Measurements from ENCODE around the gene FAM111A. TPM values are rescaled to one million over a fixed set of nuclear protein-coding genes. Genes with fewer than 3 reads are reported as not detected.

Gene FAM111A
- total RNA-seq, 1 donor from 2014 or later, result 40.8 TPM

DNA sequence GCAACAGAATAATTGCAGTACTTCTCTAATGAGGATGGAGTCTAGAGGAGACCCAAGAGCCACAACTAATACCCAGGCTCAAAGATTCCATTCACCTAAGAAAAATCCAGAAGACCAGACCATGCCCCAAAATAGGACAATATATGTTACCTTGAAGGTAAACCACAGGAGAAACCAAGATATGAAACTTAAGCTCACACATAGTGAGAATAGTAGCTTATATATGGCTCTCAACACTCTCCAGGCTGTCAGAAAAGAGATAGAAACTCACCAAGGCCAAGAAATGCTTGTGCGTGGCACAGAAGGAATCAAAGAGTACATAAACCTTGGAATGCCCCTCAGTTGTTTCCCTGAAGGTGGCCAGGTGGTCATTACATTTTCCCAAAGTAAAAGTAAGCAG lies 9.1 kb downstream of the FAM111A start:
- Mint-ChIP-seq H3K36me3 (peaks cover 26% of the 10 kb centered on the region), H3K4me1 (no peaks in the 10 kb centered on the region), H3K27ac (no peak overlapping the region), H3K4me3 (no peak overlapping the region), H3K9me3 (no peaks in the 10 kb centered on the region), H3K27me3 (ENCODE audit: low read depth) (no peaks in the 10 kb centered on the region)
- TF ChIP-seq, protein P1, sequence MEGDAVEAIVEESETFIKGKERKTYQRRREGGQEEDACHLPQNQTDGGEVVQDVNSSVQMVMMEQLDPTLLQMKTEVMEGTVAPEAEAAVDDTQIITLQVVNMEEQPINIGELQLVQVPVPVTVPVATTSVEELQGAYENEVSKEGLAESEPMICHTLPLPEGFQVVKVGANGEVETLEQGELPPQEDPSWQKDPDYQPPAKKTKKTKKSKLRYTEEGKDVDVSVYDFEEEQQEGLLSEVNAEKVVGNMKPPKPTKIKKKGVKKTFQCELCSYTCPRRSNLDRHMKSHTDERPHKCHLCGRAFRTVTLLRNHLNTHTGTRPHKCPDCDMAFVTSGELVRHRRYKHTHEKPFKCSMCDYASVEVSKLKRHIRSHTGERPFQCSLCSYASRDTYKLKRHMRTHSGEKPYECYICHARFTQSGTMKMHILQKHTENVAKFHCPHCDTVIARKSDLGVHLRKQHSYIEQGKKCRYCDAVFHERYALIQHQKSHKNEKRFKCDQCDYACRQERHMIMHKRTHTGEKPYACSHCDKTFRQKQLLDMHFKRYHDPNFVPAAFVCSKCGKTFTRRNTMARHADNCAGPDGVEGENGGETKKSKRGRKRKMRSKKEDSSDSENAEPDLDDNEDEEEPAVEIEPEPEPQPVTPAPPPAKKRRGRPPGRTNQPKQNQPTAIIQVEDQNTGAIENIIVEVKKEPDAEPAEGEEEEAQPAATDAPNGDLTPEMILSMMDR (IDR thresholded peaks at IDR 0.05; ENCODE audit: unreplicated experiment), result no peak
- no peak for DNase-seq (ENCODE audit: low spot score in 2 of 2, unreplicated experiment in 2 of 2)

DNA sequence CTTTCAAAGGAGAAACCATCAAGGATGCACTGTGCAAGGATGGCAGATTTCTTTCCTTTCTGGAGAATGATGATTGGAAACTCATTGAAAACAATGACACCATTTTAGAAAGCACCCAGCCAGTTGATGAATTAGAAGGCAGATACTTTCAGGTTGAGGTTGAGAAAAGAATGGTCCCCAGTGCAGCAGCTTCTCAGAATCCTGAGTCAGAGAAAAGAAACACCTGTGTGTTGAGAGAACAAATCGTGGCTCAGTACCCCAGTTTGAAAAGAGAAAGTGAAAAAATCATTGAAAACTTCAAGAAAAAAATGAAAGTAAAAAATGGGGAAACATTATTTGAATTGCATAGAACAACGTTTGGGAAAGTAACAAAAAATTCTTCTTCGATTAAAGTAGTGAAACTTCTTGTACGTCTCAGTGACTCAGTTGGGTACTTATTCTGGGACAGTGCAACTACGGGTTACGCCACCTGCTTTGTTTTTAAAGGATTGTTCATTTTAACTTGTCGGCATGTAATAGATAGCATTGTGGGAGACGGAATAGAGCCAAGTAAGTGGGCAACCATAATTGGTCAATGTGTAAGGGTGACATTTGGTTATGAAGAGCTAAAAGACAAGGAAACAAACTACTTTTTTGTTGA lies 9.8 kb downstream of the FAM111A start:
- Mint-ChIP-seq H3K4me3 (no peak overlapping the region), H3K9me3 (no peaks in the 10 kb centered on the region)

DNA sequence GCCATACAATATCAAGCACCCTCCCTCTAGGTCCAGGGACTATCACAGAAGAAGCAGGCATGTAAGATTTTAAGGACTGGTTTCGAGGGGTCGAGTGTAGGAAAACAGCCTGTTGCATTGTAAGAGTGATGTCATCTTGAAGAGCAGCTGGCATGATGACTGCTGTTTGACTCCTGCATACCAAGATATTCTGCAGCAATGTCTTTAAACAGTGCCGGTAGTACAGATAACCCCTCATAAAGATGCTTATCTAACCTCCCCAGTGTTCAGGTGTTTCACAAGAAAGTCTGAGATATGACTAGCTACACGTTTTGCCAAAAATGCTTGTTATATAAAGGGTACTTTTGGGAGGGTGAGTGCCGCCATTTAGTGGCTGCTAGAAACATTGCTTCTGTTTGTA lies 12.0 kb downstream of the FAM111A start:
- Mint-ChIP-seq H3K9me3 (no peaks in the 10 kb centered on the region), H3K4me1 (no peaks in the 10 kb centered on the region), H3K27me3 (ENCODE audit: low read depth) (peaks cover 1% of the 10 kb centered on the region), H3K4me3 (no peak overlapping the region), H3K36me3 (peaks cover 20% of the 10 kb centered on the region), H3K27ac (no peak overlapping the region)
- DNase-seq (ENCODE audit: low spot score in 2 of 2, unreplicated experiment in 2 of 2), result no peak
- TF ChIP-seq, protein P1 (IDR thresholded peaks at IDR 0.05; ENCODE audit: unreplicated experiment), result no peak

More for the DNA sequence above, 9.8 kb downstream of the FAM111A start:
- TF ChIP-seq, protein P1 (IDR thresholded peaks at IDR 0.05; ENCODE audit: unreplicated experiment), result no peak
- no peak for DNase-seq (ENCODE audit: low spot score in 2 of 2, unreplicated experiment in 2 of 2)
- Mint-ChIP-seq H3K27ac (no peak overlapping the region), H3K4me1 (no peaks in the 10 kb centered on the region), H3K27me3 (ENCODE audit: low read depth) (no peaks in the 10 kb centered on the region), H3K36me3 (peaks cover 26% of the 10 kb centered on the region)

DNA sequence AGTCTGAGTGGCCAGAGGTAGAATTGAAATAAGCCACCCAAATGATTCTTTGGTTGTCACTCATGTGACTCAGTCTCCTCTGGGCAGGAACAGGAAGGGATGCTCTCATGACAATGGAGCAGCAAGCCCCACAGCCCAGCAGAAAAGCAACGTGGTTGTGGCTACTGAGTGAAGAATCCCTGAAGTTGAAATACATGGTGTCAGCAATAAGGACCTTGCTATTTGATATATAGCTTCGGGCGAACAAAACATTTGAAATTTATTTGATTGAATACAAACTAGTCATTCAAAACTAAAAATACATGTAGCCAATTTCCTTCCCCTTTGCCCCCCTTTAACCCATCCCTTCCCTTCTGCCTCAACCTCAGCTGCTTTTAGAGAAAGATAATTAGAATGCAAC lies 14.8 kb downstream of the FAM111A start:
- H3K4me3 Mint-ChIP-seq, result no peak overlapping the region
- no peak for DNase-seq (ENCODE audit: low spot score in 2 of 2, unreplicated experiment in 2 of 2)
- H3K4me1 Mint-ChIP-seq, result no peaks in the 10 kb centered on the region
- H3K9me3 Mint-ChIP-seq, result no peaks in the 10 kb centered on the region
- no peak overlapping the region for H3K27ac Mint-ChIP-seq
- TF ChIP-seq, protein P1 (IDR thresholded peaks at IDR 0.05; ENCODE audit: unreplicated experiment), result no peak
- H3K27me3 Mint-ChIP-seq (ENCODE audit: low read depth), result peaks cover 16% of the 10 kb centered on the region
- peaks cover 6% of the 10 kb centered on the region for H3K36me3 Mint-ChIP-seq

DNA sequence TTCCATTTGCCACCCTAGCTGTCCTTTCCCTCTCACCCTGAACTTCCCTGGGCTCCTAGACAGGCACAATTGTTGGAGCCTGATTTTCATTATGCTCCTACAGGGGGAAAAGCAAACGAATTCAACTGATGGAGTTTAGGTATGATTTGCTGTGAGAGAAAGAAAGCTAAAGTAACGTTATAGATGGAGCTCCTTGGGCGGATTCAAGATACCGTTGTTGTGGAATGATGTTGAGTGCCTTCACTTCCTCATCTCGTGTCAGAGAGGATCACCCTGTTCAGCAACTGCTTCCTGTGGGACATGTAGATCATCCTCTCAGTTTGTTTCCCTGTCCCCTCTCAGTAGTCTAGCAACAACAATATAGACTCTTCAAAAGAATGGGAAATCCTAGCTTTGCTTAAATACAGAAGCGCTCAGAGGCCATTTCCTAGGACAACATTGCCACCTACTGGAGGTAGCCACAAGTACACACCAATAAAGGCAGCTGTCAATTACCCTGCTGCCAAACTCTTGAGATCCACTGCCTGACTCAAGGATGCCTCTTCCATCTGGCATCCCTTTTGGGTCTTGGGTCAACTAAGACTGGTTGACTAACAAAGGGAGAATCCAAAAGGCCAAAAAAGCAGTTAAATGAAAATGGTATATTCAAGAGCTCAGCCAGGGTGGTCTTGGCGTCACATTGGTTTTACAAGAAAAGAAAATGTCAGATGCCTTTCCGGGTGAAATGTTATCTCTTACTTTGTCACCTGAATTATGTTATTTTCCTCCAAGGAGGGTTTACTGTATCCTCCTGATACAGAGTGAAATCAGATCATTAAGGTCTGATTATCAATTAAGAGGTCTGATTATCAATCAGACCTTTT lies 15.8 kb downstream of the FAM111A start:
- peaks cover 20% of the 10 kb centered on the region for H3K27me3 Mint-ChIP-seq (ENCODE audit: low read depth)
- H3K36me3 Mint-ChIP-seq, result no peaks in the 10 kb centered on the region
- peak in 1 of 2 experiments; percentile 56 for DNase-seq (ENCODE audit: low spot score in 2 of 2, unreplicated experiment in 2 of 2)
- no peak overlapping the region for H3K4me3 Mint-ChIP-seq
- no peaks in the 10 kb centered on the region for H3K4me1 Mint-ChIP-seq
- TF ChIP-seq, protein P1 (IDR thresholded peaks at IDR 0.05; ENCODE audit: unreplicated experiment), result peak; percentile 67
- H3K27ac Mint-ChIP-seq, result no peak overlapping the region
- no peaks in the 10 kb centered on the region for H3K9me3 Mint-ChIP-seq
